ENCODE results near the gene SCO2.

- no peak for TF ChIP-seq IKZF2 (IDR thresholded peaks at IDR 0.05)
- TF ChIP-seq RAD21 (IDR thresholded peaks at IDR 0.05; ENCODE audit: insufficient read depth, low read depth, low read length) = no peak
- TF ChIP-seq CHD2 (IDR thresholded peaks at IDR 0.05; ENCODE audit: borderline replicate concordance, low read depth, low read length) = no peak
- no peak for TF ChIP-seq CTCF (IDR thresholded peaks at IDR 0.05 in 2 of 3, conservative IDR thresholded peaks at IDR 0.05 in 1 of 3; ENCODE audit: control insufficient read depth in 2 of 3, extremely low read depth in 1 of 3, insufficient read depth in 1 of 3, low read depth in 3 of 3, low read length in 3 of 3)
- TF ChIP-seq MAX (IDR thresholded peaks at IDR 0.05; ENCODE audit: low read depth, low read length) = no peak
- no peak for TF ChIP-seq ZZZ3 (IDR thresholded peaks at IDR 0.05; ENCODE audit: control insufficient read depth, insufficient read length, low read depth)
- TF ChIP-seq CEBPB (IDR thresholded peaks at IDR 0.05; ENCODE audit: borderline replicate concordance in 1 of 2, low read depth in 2 of 2, low read length in 2 of 2) = no peak
- no peak for TF ChIP-seq POLR2AphosphoS5 (IDR thresholded peaks at IDR 0.05; ENCODE audit: low read length)
- TF ChIP-seq HCFC1 (IDR thresholded peaks at IDR 0.05; ENCODE audit: low read length) = no peak
- TF ChIP-seq EP300 (IDR thresholded peaks at IDR 0.05; ENCODE audit: borderline replicate concordance in 1 of 2, control insufficient read depth in 1 of 2, low read depth in 2 of 2, low read length in 2 of 2) = no peak
- no peak for TF ChIP-seq PKNOX1 (IDR thresholded peaks at IDR 0.05)
Measured at GRCh38 chr22:50482107-50483074, 43.0 kb downstream of the SCO2 start.

All from GM12878 (cell line).